ENCODE data around the gene ECEL1.
A peak's percentile ranks its signal among the peaks of the same experiment; 100 is the strongest.

The ECEL1 gene

GRCh38 chr2:232505856-232506255 lies 18.2 kb upstream of the ECEL1 start:
- peaks cover 70% of the 10 kb centered on the region for H3K27me3 ChIP-seq (ENCODE audit: insufficient read depth, low read length)
- WGBS = 30% methylated on average over 10 of the region's 10 CpGs

GRCh38 chr2:232504438-232504837 lies 16.8 kb upstream of the ECEL1 start:
- no peaks in the 10 kb centered on the region for H3K9me3 ChIP-seq (ENCODE audit: insufficient read depth, low read depth, low read length)
- peaks cover 79% of the 10 kb centered on the region for H3K27me3 ChIP-seq (ENCODE audit: insufficient read depth, low read length)
- H3K27ac ChIP-seq (ENCODE audit: low read depth, low read length) = no peak overlapping the region
- peaks cover 16% of the 10 kb centered on the region for H3K4me1 ChIP-seq (ENCODE audit: insufficient read depth, low read length)
- H3K36me3 ChIP-seq (ENCODE audit: insufficient read depth, low read length) = no peaks in the 10 kb centered on the region
- 86% methylated on average over 2 of the region's 2 CpGs for WGBS
- no peak overlapping the region for H3K4me3 ChIP-seq (ENCODE audit: low read length)
- H3K9ac ChIP-seq (ENCODE audit: low read depth, low read length) = no peak overlapping the region

More at GRCh38 chr2:232505856-232506255, 18.2 kb upstream of the ECEL1 start:
- H3K4me1 ChIP-seq (ENCODE audit: insufficient read depth, low read length) = peaks cover 16% of the 10 kb centered on the region
- H3K27ac ChIP-seq (ENCODE audit: low read depth, low read length) = no peak overlapping the region
- no peak overlapping the region for H3K9ac ChIP-seq (ENCODE audit: low read depth, low read length)
- H3K36me3 ChIP-seq (ENCODE audit: insufficient read depth, low read length) = no peaks in the 10 kb centered on the region
- no peak overlapping the region for H3K4me3 ChIP-seq (ENCODE audit: low read length)
- H3K9me3 ChIP-seq (ENCODE audit: insufficient read depth, low read depth, low read length) = no peaks in the 10 kb centered on the region

- 21% methylated on average over 16 of the region's 16 CpGs for WGBS
- Histone ChIP-seq H3K9ac (ENCODE audit: low read depth, low read length) (no peak overlapping the region), H3K36me3 (ENCODE audit: insufficient read depth, low read length) (no peaks in the 10 kb centered on the region), H3K27ac (ENCODE audit: low read depth, low read length) (no peak overlapping the region), H3K27me3 (ENCODE audit: insufficient read depth, low read length) (peaks cover 81% of the 10 kb centered on the region), H3K9me3 (ENCODE audit: insufficient read depth, low read depth, low read length) (no peaks in the 10 kb centered on the region), H3K4me1 (ENCODE audit: insufficient read depth, low read length) (peaks cover 16% of the 10 kb centered on the region), H3K4me3 (ENCODE audit: low read length) (peak overlapping the region; percentile 66)
These were observed 16.2 kb upstream of the ECEL1 start for GRCh38 chr2:232503809-232504323.

GRCh38 chr2:232502911-232503808 lies 15.5 kb upstream of the ECEL1 start:
- H3K4me1 ChIP-seq (ENCODE audit: insufficient read depth, low read length) = peaks cover 16% of the 10 kb centered on the region
- 1% methylated on average over 75 of the region's 75 CpGs for WGBS
- H3K4me3 ChIP-seq (ENCODE audit: low read length) = peak overlapping the region; percentile 66
- H3K9me3 ChIP-seq (ENCODE audit: insufficient read depth, low read depth, low read length) = no peaks in the 10 kb centered on the region
- H3K36me3 ChIP-seq (ENCODE audit: insufficient read depth, low read length) = no peaks in the 10 kb centered on the region
- no peak overlapping the region for H3K27ac ChIP-seq (ENCODE audit: low read depth, low read length)
- H3K27me3 ChIP-seq (ENCODE audit: insufficient read depth, low read length) = peaks cover 81% of the 10 kb centered on the region
- H3K9ac ChIP-seq (ENCODE audit: low read depth, low read length) = no peak overlapping the region

- no peaks in the 10 kb centered on the region for H3K36me3 ChIP-seq (ENCODE audit: insufficient read depth, low read length)
- H3K9me3 ChIP-seq (ENCODE audit: insufficient read depth, low read depth, low read length) = no peaks in the 10 kb centered on the region
- 3% methylated on average over 15 of the region's 21 CpGs for WGBS
- peaks cover 16% of the 10 kb centered on the region for H3K4me1 ChIP-seq (ENCODE audit: insufficient read depth, low read length)
- no peak overlapping the region; the same call in 1 of the 2 replicates for H3K9ac ChIP-seq (ENCODE audit: low read depth, low read length)
- peak overlapping the region; percentile 66 for H3K4me3 ChIP-seq (ENCODE audit: low read length)
- H3K27ac ChIP-seq (ENCODE audit: low read depth, low read length) = no peak overlapping the region
- peaks cover 78% of the 10 kb centered on the region for H3K27me3 ChIP-seq (ENCODE audit: insufficient read depth, low read length)
These were observed 14.9 kb upstream of the ECEL1 start for GRCh38 chr2:232502511-232502910.

- Histone ChIP-seq H3K9ac (ENCODE audit: low read depth, low read length) (no peak overlapping the region), H3K9me3 (ENCODE audit: insufficient read depth, low read depth, low read length) (no peaks in the 10 kb centered on the region), H3K27ac (ENCODE audit: low read depth, low read length) (no peak overlapping the region), H3K36me3 (ENCODE audit: insufficient read depth, low read length) (no peaks in the 10 kb centered on the region), H3K4me3 (ENCODE audit: low read length) (peak overlapping the region; percentile 66), H3K27me3 (ENCODE audit: insufficient read depth, low read length) (peaks cover 73% of the 10 kb centered on the region), H3K4me1 (ENCODE audit: insufficient read depth, low read length) (peaks cover 16% of the 10 kb centered on the region)
- 27% methylated on average over 10 of the region's 10 CpGs for WGBS
These were observed 14.3 kb upstream of the ECEL1 start for GRCh38 chr2:232501794-232502390.

- no peak overlapping the region for H3K9ac ChIP-seq (ENCODE audit: low read depth, low read length)
- peaks cover 67% of the 10 kb centered on the region for H3K27me3 ChIP-seq (ENCODE audit: insufficient read depth, low read length)
- WGBS = 68% methylated on average over 9 of the region's 9 CpGs
- H3K36me3 ChIP-seq (ENCODE audit: insufficient read depth, low read length) = no peaks in the 10 kb centered on the region
- H3K4me1 ChIP-seq (ENCODE audit: insufficient read depth, low read length) = peaks cover 16% of the 10 kb centered on the region
- H3K9me3 ChIP-seq (ENCODE audit: insufficient read depth, low read depth, low read length) = no peaks in the 10 kb centered on the region
- no peak overlapping the region for H3K4me3 ChIP-seq (ENCODE audit: low read length)
- H3K27ac ChIP-seq (ENCODE audit: low read depth, low read length) = no peak overlapping the region
These were observed 13.7 kb upstream of the ECEL1 start for GRCh38 chr2:232501331-232501771.

- no peaks in the 10 kb centered on the region for H3K36me3 ChIP-seq (ENCODE audit: insufficient read depth, low read length)
- WGBS = 94% methylated on average over 3 of the region's 3 CpGs
- peaks cover 6% of the 10 kb centered on the region; the same call in 1 of the 2 replicates for H3K4me1 ChIP-seq (ENCODE audit: insufficient read depth, low read length)
- no peaks in the 10 kb centered on the region for H3K9me3 ChIP-seq (ENCODE audit: insufficient read depth, low read depth, low read length)
- H3K27me3 ChIP-seq (ENCODE audit: insufficient read depth, low read length) = peaks cover 38% of the 10 kb centered on the region
- no peak overlapping the region for H3K9ac ChIP-seq (ENCODE audit: low read depth, low read length)
- no peak overlapping the region for H3K4me3 ChIP-seq (ENCODE audit: low read length)
- no peak overlapping the region for H3K27ac ChIP-seq (ENCODE audit: low read depth, low read length)
These were observed 10.8 kb upstream of the ECEL1 start for GRCh38 chr2:232498452-232498851.

GRCh38 chr2:232497348-232497747 lies 9.7 kb upstream of the ECEL1 start:
- Histone ChIP-seq H3K27me3 (ENCODE audit: insufficient read depth, low read length) (peaks cover 28% of the 10 kb centered on the region), H3K27ac (ENCODE audit: low read depth, low read length) (no peak overlapping the region)
- 68% methylated on average over 13 of the region's 13 CpGs for WGBS

GRCh38 chr2:232496501-232497270 lies 9.1 kb upstream of the ECEL1 start:
- Histone ChIP-seq H3K9me3 (ENCODE audit: insufficient read depth, low read depth, low read length) (no peaks in the 10 kb centered on the region), H3K4me1 (ENCODE audit: insufficient read depth, low read length) (0 out of 2 replicates have a peak, but pooled peaks cover under 1% of the 10 kb centered on the region), H3K9ac (ENCODE audit: low read depth, low read length) (no peak overlapping the region), H3K27ac (ENCODE audit: low read depth, low read length) (no peak overlapping the region), H3K27me3 (ENCODE audit: insufficient read depth, low read length) (peaks cover 23% of the 10 kb centered on the region), H3K4me3 (ENCODE audit: low read length) (no peak overlapping the region), H3K36me3 (ENCODE audit: insufficient read depth, low read length) (no peaks in the 10 kb centered on the region)
- WGBS = 84% methylated on average over 20 of the region's 20 CpGs

More at GRCh38 chr2:232497348-232497747, 9.7 kb upstream of the ECEL1 start:
- no peak overlapping the region for H3K4me3 ChIP-seq (ENCODE audit: low read length)
- no peak overlapping the region for H3K9ac ChIP-seq (ENCODE audit: low read depth, low read length)
- no peaks in the 10 kb centered on the region for H3K36me3 ChIP-seq (ENCODE audit: insufficient read depth, low read length)
- no peaks in the 10 kb centered on the region for H3K9me3 ChIP-seq (ENCODE audit: insufficient read depth, low read depth, low read length)
- 0 out of 2 replicates have a peak, but pooled peaks cover 3% of the 10 kb centered on the region for H3K4me1 ChIP-seq (ENCODE audit: insufficient read depth, low read length)

Measured in HUES64 (cell line).